Activated CD4-positive, CD25-positive, alpha-beta regulatory T cell treated with anti-CD3 and anti-CD28 coated beads, Interleukin-2, amount 50 U/mL, for 72 hours (primary cell): ENCODE data around the gene SMARCC2.
"Not testable (repeated sequence)": the region's sequence is repeated elsewhere in the genome, so short reads cannot be mapped to it uniquely, and the experiment has no call there.

Experiments used
- DNase-seq: peaks from one replicate; pipeline ENCODE4 v3.0.0; 2021

SMARCC2 gene

DNA sequence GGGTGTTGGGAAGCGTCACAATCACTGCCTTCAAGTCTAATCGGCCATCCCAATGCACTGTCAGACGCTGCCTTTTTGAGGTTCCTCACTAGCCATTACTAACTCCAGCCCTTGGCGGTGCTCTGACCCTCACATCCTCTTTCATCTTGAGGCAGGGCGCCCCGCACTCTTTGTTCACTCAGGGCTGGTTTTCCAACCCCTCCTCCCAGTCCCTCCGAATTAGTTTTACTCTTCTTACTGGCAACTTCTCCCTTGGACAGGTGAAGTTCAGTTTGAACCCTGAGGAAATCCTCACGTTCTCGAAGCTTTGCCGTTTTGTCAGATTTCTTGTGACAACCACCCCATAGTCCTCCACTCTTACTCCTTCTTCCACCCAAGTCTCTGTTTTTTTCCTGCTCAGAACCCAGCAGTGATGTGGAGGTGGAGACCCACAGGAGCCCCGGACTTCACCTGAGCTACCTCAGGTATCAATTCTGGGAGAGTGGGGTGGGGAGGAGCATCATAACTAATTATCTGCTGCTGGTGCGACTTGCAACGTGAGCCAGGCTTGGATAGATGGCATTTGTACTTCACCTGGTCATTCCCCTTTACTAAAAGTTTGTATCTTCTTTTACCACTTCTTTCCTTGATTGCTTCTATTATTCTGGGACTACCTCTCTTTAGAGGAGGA, 70.5 kb downstream of the SMARCC2 start:
- DNase-seq = no peak

DNA sequence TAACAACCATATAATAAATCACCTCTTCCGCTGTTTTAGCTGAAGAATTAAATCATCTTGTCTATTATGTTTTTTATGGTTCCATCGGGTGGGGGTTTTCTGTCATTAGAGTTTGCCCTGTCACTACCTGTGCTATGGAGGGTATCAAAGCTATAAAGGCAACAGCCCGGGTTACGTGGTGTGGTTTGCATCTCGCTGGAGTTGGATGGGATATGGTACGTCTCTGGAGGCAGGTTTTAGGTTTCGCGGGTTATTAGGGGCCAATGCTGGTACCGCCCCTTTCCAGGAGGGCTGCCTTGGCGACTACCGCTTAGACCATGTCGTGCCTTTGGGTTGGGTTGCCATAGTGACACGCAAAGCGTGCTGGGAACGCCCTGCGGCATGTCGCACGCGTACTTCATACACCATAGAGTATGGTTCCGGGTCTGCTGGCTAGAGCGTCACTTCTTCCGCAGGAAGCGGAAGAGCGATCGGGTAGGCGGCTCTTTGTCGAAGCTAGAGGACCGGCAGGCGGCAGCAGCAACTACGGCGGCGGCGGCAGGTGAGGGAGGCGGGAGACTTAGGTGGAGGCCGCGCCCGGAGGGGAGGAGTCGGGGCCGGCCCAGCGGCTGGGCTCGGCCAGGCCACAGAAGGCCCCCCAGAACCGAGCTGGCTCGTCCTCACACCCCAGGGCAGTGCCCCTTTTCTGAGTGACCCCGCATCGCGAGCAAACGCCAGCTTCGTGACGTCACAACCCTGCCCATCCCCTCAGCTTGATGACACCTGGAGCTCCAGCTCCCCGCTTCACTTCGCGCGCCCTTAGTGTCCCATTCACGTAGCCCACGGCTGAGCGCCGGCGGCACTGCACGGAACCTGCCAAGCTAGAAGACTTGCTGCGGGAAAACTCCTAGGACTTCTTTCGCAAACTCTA, 71.2 kb downstream of the SMARCC2 start, which contains the start of gene ZC3H10:
TSS of gene ZC3H10 (plus strand) at position 489 of the 910 bp plus-strand sequence. CDS start 2,297 bp downstream, outside the sequence.
- DNase-seq = peak; percentile 94

DNA sequence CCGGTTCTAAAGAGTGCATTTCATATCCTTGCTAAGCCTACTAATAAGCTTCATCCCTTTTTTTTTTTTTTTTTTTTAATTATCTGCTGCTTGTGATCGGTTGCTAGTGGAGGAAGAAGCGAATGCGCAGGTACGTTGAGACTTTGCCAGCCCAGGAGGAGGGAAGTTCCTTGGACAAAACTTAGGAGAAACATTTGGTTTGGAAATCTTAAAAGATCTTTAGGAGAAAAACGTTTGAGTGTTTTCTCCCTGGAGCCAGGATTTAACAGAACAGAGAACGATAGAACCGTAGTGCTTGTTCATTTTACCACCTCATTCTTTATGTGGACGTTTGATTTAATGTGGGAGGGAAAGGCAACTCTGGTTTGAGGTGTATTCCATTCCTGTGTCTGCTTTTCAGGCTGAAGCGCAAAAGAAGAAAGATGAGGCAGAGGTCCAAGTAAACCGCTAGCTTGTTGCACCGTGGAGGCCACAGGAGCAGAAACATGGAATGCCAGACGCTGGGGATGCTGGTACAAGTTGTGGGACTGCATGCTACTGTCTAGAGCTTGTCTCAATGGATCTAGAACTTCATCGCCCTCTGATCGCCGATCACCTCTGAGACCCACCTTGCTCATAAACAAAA, 72.1 kb downstream of the SMARCC2 start:
- DNase-seq = not testable (repeated sequence)

DNA sequence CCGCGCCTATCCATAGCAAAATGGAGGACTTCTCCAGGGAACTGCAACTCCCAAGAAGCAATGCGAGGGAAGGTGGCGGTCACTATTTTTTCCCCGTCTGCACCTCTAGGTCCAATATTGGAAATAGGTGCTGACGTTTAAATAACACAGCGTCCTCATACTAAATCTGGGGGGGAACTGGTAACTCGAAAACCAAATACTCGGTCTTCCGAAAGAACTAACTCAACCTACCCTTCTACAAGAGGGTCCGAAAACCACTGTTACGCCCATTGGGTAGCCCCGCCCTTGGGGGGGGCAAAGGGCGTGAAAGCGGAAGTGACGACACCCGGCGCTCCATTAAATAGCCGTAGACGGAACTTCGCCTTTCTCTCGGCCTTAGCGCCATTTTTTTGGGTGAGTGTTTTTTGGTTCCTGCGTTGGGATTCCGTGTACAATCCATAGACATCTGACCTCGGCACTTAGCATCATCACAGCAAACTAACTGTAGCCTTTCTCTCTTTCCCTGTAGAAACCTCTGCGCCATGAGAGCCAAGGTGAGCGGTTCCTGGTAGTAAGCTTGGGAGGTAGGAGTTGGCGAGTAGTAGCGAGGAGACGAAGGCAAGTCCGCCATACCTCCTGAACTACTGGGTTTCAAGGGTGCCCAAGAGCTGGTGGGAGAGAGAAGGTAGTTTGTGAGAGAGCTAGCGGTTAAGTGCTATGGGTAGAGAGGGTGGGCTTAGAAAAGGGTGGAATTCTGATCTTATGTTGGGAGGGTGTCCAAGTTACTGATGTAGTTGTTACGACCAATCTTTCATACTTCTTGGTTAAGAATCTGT, 72.8 kb downstream of the SMARCC2 start, which contains the start of gene RPL41:
TSS of gene RPL41 (plus strand) at position 367 of the 815 bp plus-strand sequence.
- DNase-seq = peak; percentile 92

DNA sequence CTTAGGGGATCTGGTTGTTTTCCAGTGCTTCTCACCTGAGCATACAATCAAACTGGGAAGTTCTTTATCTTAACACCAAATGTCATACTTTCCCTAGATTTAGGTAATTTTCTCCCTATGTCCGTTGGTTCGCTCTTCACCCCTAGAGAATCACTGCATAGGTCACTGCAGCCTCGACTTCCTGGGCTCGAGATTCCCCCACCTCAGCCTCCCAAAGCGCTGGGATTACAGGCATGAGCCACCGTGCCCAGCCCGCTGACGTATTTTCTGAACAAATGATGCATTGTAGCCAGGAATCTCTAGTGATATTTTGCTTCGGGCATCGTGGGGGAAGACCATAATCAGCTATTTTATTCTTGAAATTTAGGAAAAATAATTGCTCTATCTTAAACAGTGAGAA, 74.0 kb downstream of the SMARCC2 start:
- DNase-seq = no peak

DNA sequence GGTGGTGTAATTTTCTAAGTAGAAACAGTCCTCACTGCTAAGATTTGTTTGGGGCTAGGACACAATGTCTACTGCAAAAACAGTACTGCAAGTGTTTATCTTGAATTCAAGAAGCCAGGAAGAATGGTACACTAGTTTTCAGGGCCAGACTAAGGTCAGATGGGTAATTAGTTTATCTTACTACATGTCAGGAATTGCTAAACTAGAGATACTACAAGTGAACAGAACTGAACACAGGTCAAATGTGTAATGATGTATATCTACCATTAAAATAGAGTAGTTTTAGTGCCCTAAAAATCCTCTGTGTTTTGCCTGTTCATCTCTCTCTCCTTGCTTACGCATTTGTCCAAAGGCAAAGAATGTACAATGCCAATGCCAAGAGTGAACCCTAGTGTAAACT, 75.2 kb downstream of the SMARCC2 start:
- no peak for DNase-seq
